Glutamatergic neuron (in vitro differentiated cells): Measurements from ENCODE around the gene DRGX. TPM values are rescaled to one million over a fixed set of nuclear protein-coding genes. Genes with fewer than 3 reads are reported as not detected.

ENCODE experiments used
- DNase-seq: peaks from one replicate; pipeline ENCODE4 v3.0.0; 2022
- H3K27ac Mint-ChIP-seq: one replicate; pipeline ENCODE4 v1.8.0; 2020; ENCODE audit warnings: mild to moderate bottlenecking, mixed read lengths, inconsistent platforms; ENCODE audit not compliant: unreplicated experiment
- H3K27me3 Mint-ChIP-seq: one replicate; pipeline ENCODE4 v1.8.0; 2020; ENCODE audit warnings: mild to moderate bottlenecking, moderate library complexity, mixed read lengths, inconsistent platforms; ENCODE audit not compliant: unreplicated experiment
- H3K36me3 Mint-ChIP-seq: one replicate; pipeline ENCODE4 v1.8.0; 2020; ENCODE audit warnings: mild to moderate bottlenecking, mixed read lengths, inconsistent platforms; ENCODE audit not compliant: unreplicated experiment
- H3K4me1 Mint-ChIP-seq: one replicate; pipeline ENCODE4 v1.8.0; 2020; ENCODE audit warnings: mild to moderate bottlenecking, low read depth, mixed read lengths, inconsistent platforms; ENCODE audit not compliant: unreplicated experiment
- H3K4me3 Mint-ChIP-seq: one replicate; pipeline ENCODE4 v1.8.0; 2020; ENCODE audit warnings: mild to moderate bottlenecking, mixed read lengths, inconsistent platforms; ENCODE audit not compliant: unreplicated experiment
- H3K9me3 Mint-ChIP-seq: one replicate; pipeline ENCODE4 v1.8.0; 2020; ENCODE audit warnings: mild to moderate bottlenecking, moderate library complexity, mixed read lengths, inconsistent platforms; ENCODE audit not compliant: unreplicated experiment
- CTCF ChIP-seq: fragments of 200-600 bp; sonication (generic); IDR thresholded peaks from one replicate; pipeline ENCODE4 v1.5.0; 2021; ENCODE audit not compliant: partially characterized antibody, unreplicated experiment
- total RNA-seq: library from RNA; stranded (reverse); fragmentation: NEBNext Ultra II Directional; extraction: Animal tissue kit (Norgen Biotek cat#: 25700); gene quantifications from one replicate; pipeline ENCODE4 v1.2.1, GENCODE V29; 2021; ENCODE audit not compliant: unreplicated experiment

The DRGX gene
- total RNA-seq, 1 donor from 2014 or later, result 65.2 TPM

DNA sequence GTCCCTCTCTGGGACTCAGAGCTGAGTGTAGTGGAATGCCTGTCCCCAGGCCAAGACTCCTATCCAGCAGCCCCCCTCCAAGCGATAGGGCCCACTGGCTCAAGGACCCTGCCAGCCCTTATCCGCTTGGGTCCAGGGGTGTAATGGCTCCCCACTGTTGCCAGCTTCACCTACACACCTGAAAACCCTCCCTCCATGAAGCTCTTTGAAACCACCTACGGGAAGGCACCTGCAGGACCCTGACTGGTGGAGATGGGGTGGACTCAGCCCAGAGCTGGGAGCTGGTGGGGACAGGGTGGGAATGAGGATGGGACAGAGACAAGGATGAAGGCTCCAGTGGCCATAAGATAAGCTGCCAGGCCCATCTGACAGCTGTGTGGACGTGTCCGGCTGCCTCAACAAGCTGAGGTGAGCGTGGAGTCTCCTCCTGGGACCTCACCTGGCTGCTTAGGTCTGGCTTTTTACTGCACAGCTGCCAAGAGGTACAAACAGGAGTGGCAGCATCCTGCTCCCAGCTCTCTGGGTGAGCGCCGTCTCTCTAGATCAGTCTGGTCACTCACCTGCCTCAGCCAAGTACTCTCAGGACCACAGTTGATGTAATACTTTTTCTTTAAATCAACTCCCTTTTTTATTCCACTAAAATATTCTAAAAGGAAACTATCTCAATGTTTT lies 41.9 kb downstream of the DRGX start:
- H3K4me3 Mint-ChIP-seq, result no peak overlapping the region
- peaks cover 14% of the 10 kb centered on the region for H3K4me1 Mint-ChIP-seq
- H3K27me3 Mint-ChIP-seq, result peaks cover 3% of the 10 kb centered on the region
- no peak for DNase-seq
- peaks cover 14% of the 10 kb centered on the region for H3K9me3 Mint-ChIP-seq
- H3K36me3 Mint-ChIP-seq, result peaks cover 14% of the 10 kb centered on the region
- TF ChIP-seq CTCF, result no peak
- no peak overlapping the region for H3K27ac Mint-ChIP-seq

GRCh38 chr10:49353026-49353894 lies 42.6 kb downstream of the DRGX start:
- peaks cover 16% of the 10 kb centered on the region for H3K36me3 Mint-ChIP-seq
- no peak overlapping the region for H3K27ac Mint-ChIP-seq
- peaks cover 11% of the 10 kb centered on the region for H3K4me1 Mint-ChIP-seq
- DNase-seq, result no peak
- peaks cover 9% of the 10 kb centered on the region for H3K9me3 Mint-ChIP-seq
- TF ChIP-seq CTCF, result no peak
- peaks cover 3% of the 10 kb centered on the region for H3K27me3 Mint-ChIP-seq
- no peak overlapping the region for H3K4me3 Mint-ChIP-seq

DNA sequence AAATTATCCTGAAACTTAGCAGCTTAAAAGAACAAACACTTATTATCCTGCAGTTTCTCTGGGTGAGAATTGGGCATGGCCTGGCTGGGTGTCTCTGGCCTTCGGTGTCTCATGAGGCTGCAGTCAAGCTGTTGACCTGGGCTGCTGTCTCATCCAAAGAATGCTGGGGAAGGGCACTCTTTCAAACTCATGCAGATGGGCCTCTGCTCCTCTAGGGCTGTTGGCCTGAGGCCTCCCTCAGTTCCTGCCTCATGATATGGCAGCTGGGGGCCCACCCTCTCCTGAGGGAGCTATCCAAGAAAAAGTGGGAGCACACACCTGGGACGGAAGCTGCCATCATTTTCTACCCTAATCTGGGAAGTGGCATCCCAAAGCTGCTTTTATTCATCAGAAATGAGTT lies 43.6 kb downstream of the DRGX start:
- no peak for DNase-seq
- Mint-ChIP-seq H3K27ac (no peak overlapping the region), H3K4me3 (no peak overlapping the region), H3K4me1 (peaks cover 11% of the 10 kb centered on the region), H3K9me3 (peaks cover 4% of the 10 kb centered on the region), H3K27me3 (peaks cover 3% of the 10 kb centered on the region), H3K36me3 (peaks cover 16% of the 10 kb centered on the region)
- TF ChIP-seq CTCF, result no peak

GRCh38 chr10:49351669-49352068 lies 44.2 kb downstream of the DRGX start:
- no peak for DNase-seq
- Mint-ChIP-seq H3K27ac (no peak overlapping the region), H3K4me1 (peaks cover 11% of the 10 kb centered on the region), H3K36me3 (peaks cover 16% of the 10 kb centered on the region), H3K27me3 (peaks cover 1% of the 10 kb centered on the region), H3K9me3 (peaks cover 4% of the 10 kb centered on the region), H3K4me3 (no peak overlapping the region)
- no peak for TF ChIP-seq CTCF
